M059J (cell line): Measurements from ENCODE around the gene PPP1R2. TPM values are rescaled to one million over a fixed set of nuclear protein-coding genes. Genes with fewer than 3 reads are reported as not detected.
"Not testable (repeated sequence)": the region's sequence is repeated elsewhere in the genome, so short reads cannot be mapped to it uniquely, and the experiment has no call there.

ENCODE experiments used
- DNase-seq: peaks from one replicate; pipeline ENCODE4 v3.0.0-alpha.2; 2012; ENCODE audit warnings: low read depth
- total RNA-seq: library from RNA; depleted of rRNA; stranded (reverse); fragments of >200 nt; shearing (Covaris generic); gene quantifications from 2 replicates; pipeline ENCODE4 v1.2.3, GENCODE V29; 2014

Gene PPP1R2
- total RNA-seq, 1 experiment from 2014 or later, result 96.3 TPM

GRCh38 chr3:195539479-195539878, 3.6 kb downstream of the PPP1R2 start:
- DNase-seq, result no peak

- DNase-seq, result no peak
Measured at GRCh38 chr3:195537995-195538394, 5.1 kb downstream of the PPP1R2 start.

- DNase-seq, result no peak
Measured at GRCh38 chr3:195535293-195535692, 7.8 kb downstream of the PPP1R2 start.

GRCh38 chr3:195532834-195533233, 10.3 kb downstream of the PPP1R2 start:
- no peak for DNase-seq

- no peak for DNase-seq
Measured at GRCh38 chr3:195532345-195532744, 10.8 kb downstream of the PPP1R2 start.

- DNase-seq, result no peak
Measured at GRCh38 chr3:195531683-195532082, 11.4 kb downstream of the PPP1R2 start.

- DNase-seq, result no peak
Measured at GRCh38 chr3:195526492-195526891, 16.6 kb downstream of the PPP1R2 start.

GRCh38 chr3:195524171-195524896, 18.8 kb downstream of the PPP1R2 start:
- no peak for DNase-seq

GRCh38 chr3:195522254-195523023, 20.7 kb downstream of the PPP1R2 start:
- peak; percentile 37 for DNase-seq

GRCh38 chr3:195517030-195517429, 26.1 kb downstream of the PPP1R2 start:
- DNase-seq, result no peak

GRCh38 chr3:195514610-195515235, 28.4 kb downstream of the PPP1R2 start:
- not testable (repeated sequence) for DNase-seq

- no peak for DNase-seq
Measured at GRCh38 chr3:195512798-195513345, 30.3 kb downstream of the PPP1R2 start.

- no peak for DNase-seq
Measured at GRCh38 chr3:195511136-195511535, 32.0 kb downstream of the PPP1R2 start.

GRCh38 chr3:195508185-195508584, 34.9 kb downstream of the PPP1R2 start:
- DNase-seq, result no peak

GRCh38 chr3:195475614-195476013, 67.5 kb downstream of the PPP1R2 start:
- DNase-seq, result no peak

GRCh38 chr3:195475116-195475515, 68.0 kb downstream of the PPP1R2 start:
- DNase-seq, result not testable (repeated sequence)

GRCh38 chr3:195468841-195469240, 74.3 kb downstream of the PPP1R2 start:
- DNase-seq, result no peak

- DNase-seq, result no peak
Measured at GRCh38 chr3:195468391-195468776, 74.7 kb downstream of the PPP1R2 start.

GRCh38 chr3:195467641-195468390, 75.3 kb downstream of the PPP1R2 start:
- DNase-seq, result peak; percentile 82

GRCh38 chr3:195466251-195466650, 76.9 kb downstream of the PPP1R2 start:
- DNase-seq, result peak; percentile 48
